Esophagus mucosa (tissue), 1 donor: ENCODE measurements around the gene NCKAP1. TPM values are rescaled to one million over a fixed set of nuclear protein-coding genes. Genes with fewer than 3 reads are reported as not detected.
A peak's percentile ranks its signal among the peaks of the same experiment; 100 is the strongest.
"Not testable (repeated sequence)": the region's sequence is repeated elsewhere in the genome, so short reads cannot be mapped to it uniquely, and the experiment has no call there.

ENCODE experiments used
- ATAC-seq: fragments of 200-7000 bp; cut with Tn5 transposase; one replicate; pipeline ENCODE4 v1.9.1; 2020
- total RNA-seq: library from RNA; stranded (reverse); gene quantifications from one replicate; pipeline ENCODE4 v1.2.4, GENCODE V29; 2023
- donor health status: DM: yes; HTN: yes; CAD: no.

Gene NCKAP1
- total RNA-seq, result 121 TPM

GRCh38 chr2:183038341-183039300 is at the start of gene NCKAP1:
Gene NCKAP1, minus strand, starts transcription at chr2:183038457. Its CDS starts 358 bp downstream, at chr2:183038099.
- ATAC-seq, result peak; percentile 97

- no peak for ATAC-seq
Measured at GRCh38 chr2:183081911-183082310, 43.7 kb upstream of the NCKAP1 start.

GRCh38 chr2:183079139-183079775 is 41.0 kb upstream of the NCKAP1 start:
- ATAC-seq, result no peak

- ATAC-seq, result peak; percentile 97
Measured at GRCh38 chr2:183078464-183079138, 40.3 kb upstream of the NCKAP1 start, which contains the start of gene DUSP19. Gene DUSP19, plus strand, starts transcription at chr2:183078747. Its CDS starts 187 bp downstream, at chr2:183078934.

- peak; percentile 64 for ATAC-seq
Measured at GRCh38 chr2:183078163-183078463, 39.9 kb upstream of the NCKAP1 start.

- ATAC-seq, result no peak
Measured at GRCh38 chr2:183072177-183072576, 33.9 kb upstream of the NCKAP1 start.

- ATAC-seq, result no peak
Measured at GRCh38 chr2:183070942-183071844, 32.9 kb upstream of the NCKAP1 start.

- no peak for ATAC-seq
Measured at GRCh38 chr2:183069174-183069573, 30.9 kb upstream of the NCKAP1 start.

GRCh38 chr2:183068561-183068960 is 30.3 kb upstream of the NCKAP1 start:
- no peak for ATAC-seq

- ATAC-seq, result no peak
Measured at GRCh38 chr2:183063083-183063482, 24.8 kb upstream of the NCKAP1 start.

GRCh38 chr2:183060571-183061231 is 22.4 kb upstream of the NCKAP1 start:
- no peak for ATAC-seq

GRCh38 chr2:183059561-183059960 is 21.3 kb upstream of the NCKAP1 start:
- peak; percentile 94 for ATAC-seq

- no peak for ATAC-seq
Measured at GRCh38 chr2:183057333-183057985, 19.2 kb upstream of the NCKAP1 start.

GRCh38 chr2:183049420-183049819 is 11.2 kb upstream of the NCKAP1 start:
- no peak for ATAC-seq

GRCh38 chr2:183047486-183048125 is 9.3 kb upstream of the NCKAP1 start:
- not testable (repeated sequence) for ATAC-seq

GRCh38 chr2:183043580-183043979 is 5.3 kb upstream of the NCKAP1 start:
- not testable (repeated sequence) for ATAC-seq

GRCh38 chr2:183040604-183041003 is 2.3 kb upstream of the NCKAP1 start:
- no peak for ATAC-seq

- ATAC-seq, result peak; percentile 67
Measured at GRCh38 chr2:183037553-183038340, 510 bp downstream of the NCKAP1 start.

GRCh38 chr2:183037074-183037552 is 1.1 kb downstream of the NCKAP1 start:
- peak; percentile 63 for ATAC-seq
